Colonic mucosa (tissue), 4 donors: ENCODE data around the gene FEM1A. TPM values are rescaled to one million over a fixed set of nuclear protein-coding genes. Genes with fewer than 3 reads are reported as not detected.
"Not testable (repeated sequence)": the region's sequence is repeated elsewhere in the genome, so short reads cannot be mapped to it uniquely, and the experiment has no call there.

Source experiments
- DNase-seq: peaks from one replicate; pipeline ENCODE4 v3.0.0-alpha.2; 2020
- H3K27ac ChIP-seq: fragments of 200-600 bp; one replicate; pipeline ENCODE4 v1.8.0; 2021
- H3K27me3 ChIP-seq: fragments of 200-600 bp; one replicate; pipeline ENCODE4 v1.8.0; 2021
- H3K36me3 ChIP-seq: fragments of 200-600 bp; one replicate; pipeline ENCODE4 v1.8.0; 2021
- H3K4me1 ChIP-seq: fragments of 200-600 bp; one replicate; pipeline ENCODE4 v1.8.0; 2021; ENCODE audit warnings: mild to moderate bottlenecking
- H3K4me3 ChIP-seq: fragments of 200-600 bp; one replicate; pipeline ENCODE4 v1.8.0; 2021
- H3K9ac ChIP-seq, 2 donors: one replicate each; pipeline ENCODE4 v1.7.0; 2013; ENCODE audit warnings: control low read depth in 2 of 2, low read depth in 2 of 2, low read length in 2 of 2
- H3K9me3 ChIP-seq: fragments of 200-600 bp; one replicate; pipeline ENCODE4 v1.8.0; 2021
- CTCF ChIP-seq: fragments of 200-600 bp; IDR thresholded peaks from one replicate; pipeline ENCODE4 v1.8.0; 2022; ENCODE audit warnings: antibody characterized with exemption, mild to moderate bottlenecking
- intact Hi-C: fragments of 100-400 bp; cut with DNase I; formaldehyde crosslinking; loops from one replicate; pipeline ENCODE4 v1.14.1; 2022
- total RNA-seq, 2 donors: library from RNA; stranded (reverse); fragmentation: NEBNext Ultra II Directional in 1 of 2; extraction: Animal tissue kit (Norgen Biotek cat#: 25700) in 1 of 2; gene quantifications; one replicate each; pipeline ENCODE4 v1.2.1, GENCODE V29; 2021
- donor health status: healthy.
- donor health status: DM: no; HTN: no; CAD: no.
- donor health status: DM: no; HTN: no; CAD: no.

FEM1A gene
- total RNA-seq, 2 donors from 2014 or later, result 10.4 to 13.3 TPM

- Histone ChIP-seq H3K27ac (peak within 1 kb of the TSS; percentile 88), H3K36me3 (no peaks in the 10 kb centered on the region), H3K4me3 (peak within 1 kb of the TSS; percentile 74), H3K27me3 (no peaks in the 10 kb centered on the region), H3K4me1 (peaks cover 6% of the 10 kb centered on the region), H3K9me3 (no peaks in the 10 kb centered on the region), H3K9ac (peak within 1 kb of the TSS; percentile 89 to 94)
- TF ChIP-seq CTCF, result no peak
- peak; percentile 87 for DNase-seq
- intact Hi-C loops, result no loop called here
Observed at GRCh38 chr19:4831304-4831978, 39.9 kb downstream of the FEM1A start, which contains the start of gene TICAM1. Gene TICAM1, minus strand, starts transcription at chr19:4831712. Its CDS starts 13,335 bp downstream, at chr19:4818377.

GRCh38 chr19:4831979-4832340, 40.4 kb downstream of the FEM1A start:
- H3K9me3 ChIP-seq, H3K27me3 ChIP-seq, H3K4me1 ChIP-seq, intact Hi-C loops, DNase-seq, H3K36me3 ChIP-seq: not testable (repeated sequence)
- peak overlapping the region; percentile 88 for H3K27ac ChIP-seq
- H3K4me3 ChIP-seq, result peak overlapping the region; percentile 74
- peak overlapping the region; percentile 89 to 94 for H3K9ac ChIP-seq

- H3K9me3 ChIP-seq, result no peaks in the 10 kb centered on the region
- no peak for DNase-seq
- H3K4me3 ChIP-seq, result no peak overlapping the region
- H3K36me3 ChIP-seq, result no peaks in the 10 kb centered on the region
- peaks cover 6% of the 10 kb centered on the region for H3K4me1 ChIP-seq
- no peak overlapping the region for H3K9ac ChIP-seq
- no peak for TF ChIP-seq CTCF
- H3K27ac ChIP-seq, result no peak overlapping the region
- intact Hi-C loops, result no loop called here
- H3K27me3 ChIP-seq, result no peaks in the 10 kb centered on the region
Observed at GRCh38 chr19:4832776-4833175, 41.2 kb downstream of the FEM1A start.

- Histone ChIP-seq H3K4me1 (no peaks in the 10 kb centered on the region), H3K27ac (no peak overlapping the region), H3K4me3 (no peak overlapping the region), H3K9me3 (no peaks in the 10 kb centered on the region), H3K27me3 (no peaks in the 10 kb centered on the region), H3K36me3 (no peaks in the 10 kb centered on the region), H3K9ac (no peak overlapping the region)
- intact Hi-C loops, result no loop called here
- no peak for DNase-seq
- no peak for TF ChIP-seq CTCF
Observed at GRCh38 chr19:4839192-4839591, 47.7 kb downstream of the FEM1A start.

- H3K27me3 ChIP-seq, result no peaks in the 10 kb centered on the region
- no peak overlapping the region for H3K9ac ChIP-seq
- TF ChIP-seq CTCF, result no peak
- no peak for DNase-seq
- H3K9me3 ChIP-seq, result no peaks in the 10 kb centered on the region
- H3K4me3 ChIP-seq, result no peak overlapping the region
- intact Hi-C loops, result no loop called here
- no peak overlapping the region for H3K27ac ChIP-seq
- H3K36me3 ChIP-seq, result peaks cover 7% of the 10 kb centered on the region
- no peaks in the 10 kb centered on the region for H3K4me1 ChIP-seq
Observed at GRCh38 chr19:4843647-4843965, 52.1 kb downstream of the FEM1A start.

- no peak for TF ChIP-seq CTCF
- Histone ChIP-seq H3K9ac (no peak overlapping the region), H3K4me1 (no peaks in the 10 kb centered on the region), H3K36me3 (peaks cover 7% of the 10 kb centered on the region), H3K27me3 (no peaks in the 10 kb centered on the region), H3K27ac (peak overlapping the region; percentile 9), H3K4me3 (no peak overlapping the region), H3K9me3 (no peaks in the 10 kb centered on the region)
- DNase-seq, result no peak
- intact Hi-C loops, result no loop called here
Observed at GRCh38 chr19:4844348-4845179, 53.0 kb downstream of the FEM1A start.

GRCh38 chr19:4845975-4846374, 54.4 kb downstream of the FEM1A start:
- DNase-seq, H3K9ac ChIP-seq, intact Hi-C loops, H3K9me3 ChIP-seq, H3K27me3 ChIP-seq, H3K4me3 ChIP-seq, H3K4me1 ChIP-seq, H3K36me3 ChIP-seq, H3K27ac ChIP-seq: not testable (repeated sequence)
